Measurements from ENCODE around the gene DNAL1.

GRCh38 chr14:73744175-73744867, 99.5 kb downstream of the DNAL1 start:
- TF ChIP-seq SUZ12 (IDR thresholded peaks at IDR 0.05) (no peak), FOXK2 (IDR thresholded peaks at IDR 0.05) (no peak), HDGF (IDR thresholded peaks at IDR 0.05; ENCODE audit: borderline replicate concordance) (no peak), SP1 (IDR thresholded peaks at IDR 0.05) (no peak), FOXA1 (IDR thresholded peaks at IDR 0.05) (no peak), L3MBTL2 (conservative IDR thresholded peaks at IDR 0.05) (no peak), NFRKB (IDR thresholded peaks at IDR 0.05) (no peak), ARNT (IDR thresholded peaks at IDR 0.05) (no peak), FOXM1 (IDR thresholded peaks at IDR 0.05; ENCODE audit: borderline replicate concordance) (no peak), PKNOX1 (IDR thresholded peaks at IDR 0.05) (no peak), LEF1 (IDR thresholded peaks at IDR 0.05; ENCODE audit: borderline replicate concordance) (no peak)
